ENCODE measurements around the gene CAPN11. TPM values are rescaled to one million over a fixed set of nuclear protein-coding genes. Genes with fewer than 3 reads are reported as not detected.

CAPN11 gene
- total RNA-seq, 1 experiment from 2014 or later = 0.28 TPM

- no peaks in the 10 kb centered on the region for H3K23me2 ChIP-seq (ENCODE audit: insufficient read length, low read depth, low read length, poor library complexity, severe bottlenecking)
- no peak overlapping the region for H3K4me3 Mint-ChIP-seq
- no peak overlapping the region for H3K18ac ChIP-seq (ENCODE audit: insufficient read length, low read depth, low read length)
- no peak overlapping the region for H3K9ac ChIP-seq (ENCODE audit: extremely low read depth, insufficient read length, low read length)
- H3K14ac ChIP-seq (ENCODE audit: insufficient read depth, low read length) = no peak overlapping the region
- TF ChIP-seq CTCF (conservative IDR thresholded peaks at IDR 0.05) = no peak
- H2AK5ac ChIP-seq (ENCODE audit: insufficient read length, low read length) = no peak overlapping the region
- no peak overlapping the region for H2AFZ ChIP-seq (ENCODE audit: low read length)
- H2BK120ac ChIP-seq (ENCODE audit: low read depth, low read length, poor library complexity, severe bottlenecking) = no peak overlapping the region
- no peak overlapping the region for H3K27ac Mint-ChIP-seq
- no peak overlapping the region for H3K4ac ChIP-seq (ENCODE audit: low read depth, low read length)
- H3T11ph ChIP-seq (ENCODE audit: low read length) = no peak overlapping the region
- H2BK12ac ChIP-seq (ENCODE audit: insufficient read length, low read depth, low read length) = no peak overlapping the region
- H3K9me3 ChIP-seq (ENCODE audit: control insufficient read depth, low read depth, low read length) = no peaks in the 10 kb centered on the region
- no peaks in the 10 kb centered on the region for H3K79me1 ChIP-seq (ENCODE audit: insufficient read depth, low read depth, low read length, poor library complexity, severe bottlenecking)
- no peak overlapping the region for H3K27ac ChIP-seq (ENCODE audit: insufficient read length, low read depth, low read length)
- no peak overlapping the region for H4K8ac ChIP-seq (replicated peaks; ENCODE audit: insufficient read length, low read depth, low read length)
- H2BK5ac ChIP-seq (ENCODE audit: insufficient read length, low read length) = no peak overlapping the region
- no peaks in the 10 kb centered on the region for H3K79me2 ChIP-seq (ENCODE audit: insufficient read depth, low read length)
- no peak for DNase-seq
- H3K4me1 ChIP-seq (ENCODE audit: insufficient read depth, low read length) = peaks cover 4% of the 10 kb centered on the region; the same call in 1 of the 2 replicates
- H3K27me3 Mint-ChIP-seq (ENCODE audit: low read depth) = no peaks in the 10 kb centered on the region
- WGBS (ENCODE audit: extremely low coverage, insufficient read length, low lambda C conversion rate) = no CpG with 5 or more reads among the region's 4 CpGs
- H4K91ac ChIP-seq (ENCODE audit: insufficient read length, low read depth, low read length) = no peak overlapping the region
- no peak overlapping the region for H3K4me2 ChIP-seq (ENCODE audit: insufficient read depth, insufficient read length, low read length)
- no peak overlapping the region for H4K5ac ChIP-seq (ENCODE audit: insufficient read length, low read depth, low read length)
- no peaks in the 10 kb centered on the region for H4K20me1 ChIP-seq (ENCODE audit: control insufficient read depth, insufficient read depth, insufficient read length)
- no peaks in the 10 kb centered on the region; a peak in 1 of 7 replicates for H3K36me3 Mint-ChIP-seq (ENCODE audit: insufficient read depth in 1 of 3, low read depth in 3 of 3)
- no peak overlapping the region for H2BK15ac ChIP-seq (ENCODE audit: low read depth, low read length)
- no peak overlapping the region for H3K23ac ChIP-seq (ENCODE audit: insufficient read length, low read depth, low read length)
- H2BK20ac ChIP-seq (ENCODE audit: low read depth, low read length, poor library complexity, severe bottlenecking) = no peak overlapping the region
- H3K56ac ChIP-seq (ENCODE audit: insufficient read length, low read depth, low read length) = no peak overlapping the region
- no peaks in the 10 kb centered on the region for H3K27me3 ChIP-seq (ENCODE audit: insufficient read depth, low read length)
- H3K4me1 Mint-ChIP-seq = peaks cover 18 to 25% of the 10 kb centered on the region in 2 experiments
- no peaks in the 10 kb centered on the region for H3K9me3 Mint-ChIP-seq
Observed at GRCh38 chr6:44180406-44180805, 21.8 kb downstream of the CAPN11 start.

Measured in H9 (cell line).